ENCODE measurements around the gene ADAM21.
"Not testable (repeated sequence)": the region's sequence is repeated elsewhere in the genome, so short reads cannot be mapped to it uniquely, and the experiment has no call there.

Gene ADAM21

GRCh38 chr14:70451874-70452273, at the start of gene ADAM21:
Gene ADAM21 (plus strand): TSS chr14:70452174. CDS start chr14:70457500, 5,326 bp downstream.
- no peak for DNase-seq (ENCODE audit: low read depth in 2 of 2)

DNA sequence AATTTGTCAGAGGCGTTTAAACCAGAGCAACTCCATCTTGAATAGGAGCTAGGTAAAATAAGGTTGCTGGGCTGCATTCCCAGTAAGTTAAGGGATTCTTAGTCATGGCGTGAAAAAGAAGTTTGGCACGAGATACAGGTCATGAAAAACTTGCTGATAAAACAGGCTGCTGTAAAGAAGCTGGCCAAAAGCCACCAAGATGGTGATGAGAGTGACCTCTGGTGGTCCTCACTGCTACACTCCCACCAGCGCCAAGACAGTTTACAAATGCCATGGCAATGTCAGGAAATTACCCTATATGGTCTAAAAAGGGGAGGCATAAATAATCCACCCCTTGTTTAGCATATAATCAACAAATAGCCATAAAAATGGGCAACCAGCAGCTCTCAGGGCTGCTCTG, 48.6 kb upstream of the ADAM21 start:
- DNase-seq (ENCODE audit: low read depth in 2 of 2) = not testable (repeated sequence)

DNA sequence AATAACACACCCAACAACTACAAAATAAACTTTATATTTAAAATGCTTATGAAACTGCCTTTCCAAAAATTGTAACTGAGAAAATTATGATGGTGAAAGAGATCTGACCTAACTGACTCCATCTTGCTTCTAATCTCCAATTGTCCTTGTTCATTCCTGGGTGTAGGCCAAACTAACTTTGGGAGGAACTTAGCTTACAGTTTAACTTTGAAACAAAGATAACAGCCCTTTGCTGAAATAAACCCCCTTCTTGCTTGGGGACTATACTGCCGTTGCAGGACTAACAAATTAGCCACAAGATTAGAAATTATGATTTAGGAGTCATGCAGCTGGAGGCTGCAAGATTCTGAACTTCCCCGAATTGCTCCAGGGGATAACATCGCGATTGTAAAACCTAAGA, 45.8 kb upstream of the ADAM21 start:
- not testable (repeated sequence) for DNase-seq (ENCODE audit: low read depth in 2 of 2)

DNA sequence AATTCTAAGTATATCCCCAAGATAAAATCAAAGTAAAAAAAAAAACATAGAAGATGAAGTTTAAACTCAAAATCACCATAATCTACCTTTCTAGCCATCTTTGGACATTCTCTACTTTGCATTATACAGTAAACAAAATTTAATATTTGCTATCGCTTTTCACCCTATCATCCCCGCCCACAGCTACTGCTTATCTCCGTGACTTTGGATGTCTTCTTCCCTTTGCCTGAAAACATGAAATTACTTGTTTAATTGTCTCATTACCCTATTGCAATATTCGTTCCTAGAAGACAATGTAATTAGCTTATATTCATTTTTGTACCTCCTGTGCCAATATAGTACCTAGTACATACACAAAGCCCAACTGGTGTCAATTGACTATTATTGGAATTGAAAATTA, 44.4 kb upstream of the ADAM21 start:
- no peak for DNase-seq (ENCODE audit: low read depth in 2 of 2)

DNA sequence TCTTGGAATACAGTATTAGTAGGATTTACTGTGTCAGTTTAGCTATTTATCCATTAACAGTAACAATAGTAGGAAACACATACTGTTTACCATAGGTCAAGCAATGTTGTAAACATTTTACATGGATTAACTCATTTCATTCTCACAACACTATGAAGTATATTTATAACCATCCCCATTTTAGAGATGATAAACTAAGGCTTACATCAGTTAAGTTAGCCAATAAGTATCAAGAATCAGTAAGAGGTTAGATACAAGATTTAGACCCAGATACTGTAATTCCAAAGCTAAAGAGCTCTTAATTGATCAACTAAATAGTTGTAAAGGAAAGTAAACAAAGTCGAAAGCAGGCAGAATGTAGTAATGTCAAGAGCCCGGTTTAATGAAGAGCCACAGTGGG, 36.2 kb upstream of the ADAM21 start:
- no peak for DNase-seq (ENCODE audit: low read depth in 2 of 2)

GRCh38 chr14:70416338-70416724, 35.6 kb upstream of the ADAM21 start:
- DNase-seq (ENCODE audit: low read depth in 2 of 2) = no peak

DNA sequence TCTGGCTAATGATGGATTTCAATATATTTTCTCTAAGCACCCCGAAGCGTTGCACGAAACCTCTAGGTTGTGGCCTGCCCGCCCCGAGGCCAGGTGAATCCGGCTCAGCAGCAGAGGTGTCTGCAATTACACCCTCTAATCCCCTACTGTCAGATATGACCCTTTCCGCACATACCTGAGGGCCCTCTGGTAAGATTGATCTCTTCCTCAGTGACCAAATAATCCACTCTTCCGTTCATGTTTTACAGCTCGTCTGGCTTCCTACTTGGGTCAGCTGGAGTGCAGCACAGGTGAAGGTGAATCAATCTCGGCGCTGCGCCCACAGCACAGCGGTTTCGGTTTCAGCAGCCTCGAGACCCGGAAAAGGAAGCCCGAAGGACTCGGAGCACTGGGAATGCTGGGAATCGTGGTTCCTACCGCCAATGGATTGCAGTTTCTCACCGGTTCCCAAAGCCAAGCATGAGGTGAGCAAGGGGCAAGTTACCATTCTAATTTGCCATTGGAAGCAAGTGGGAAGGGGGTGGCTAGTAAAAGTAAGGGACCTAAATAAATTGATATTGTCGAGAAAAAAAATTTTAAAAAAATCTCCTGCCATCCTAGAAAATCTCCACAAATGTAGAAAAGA, 35.1 kb upstream of the ADAM21 start, which contains the start of gene SYNJ2BP:
TSS of gene SYNJ2BP (minus strand) at position 366 of the 625 bp plus-strand sequence. CDS start at position 239, 127 bp downstream.
- DNase-seq (ENCODE audit: low read depth in 2 of 2) = peak; percentile 31 to 34

- DNase-seq (ENCODE audit: low read depth in 2 of 2) = not testable (repeated sequence)
Measured at GRCh38 chr14:70419270-70419931, 32.6 kb upstream of the ADAM21 start.

DNA sequence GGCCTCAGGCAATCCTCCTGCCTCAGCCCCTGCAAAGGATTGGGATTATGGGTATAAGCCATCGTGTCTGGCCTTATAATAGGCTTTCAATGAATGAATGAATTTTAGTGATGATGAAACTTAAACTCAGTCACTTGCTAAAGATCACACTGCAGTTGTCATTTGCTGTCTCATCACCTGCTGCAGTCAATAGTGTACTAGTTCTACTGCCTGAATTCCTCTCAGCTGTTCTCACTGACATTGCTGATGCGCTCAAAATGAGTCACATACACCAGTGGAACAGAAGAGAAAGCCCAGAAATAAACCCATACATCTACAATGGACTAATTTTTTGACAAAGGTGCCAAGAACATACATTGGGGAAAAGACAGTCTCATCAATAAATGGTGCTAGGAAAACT, 29.4 kb upstream of the ADAM21 start:
- no peak for DNase-seq (ENCODE audit: low read depth in 2 of 2)

DNA sequence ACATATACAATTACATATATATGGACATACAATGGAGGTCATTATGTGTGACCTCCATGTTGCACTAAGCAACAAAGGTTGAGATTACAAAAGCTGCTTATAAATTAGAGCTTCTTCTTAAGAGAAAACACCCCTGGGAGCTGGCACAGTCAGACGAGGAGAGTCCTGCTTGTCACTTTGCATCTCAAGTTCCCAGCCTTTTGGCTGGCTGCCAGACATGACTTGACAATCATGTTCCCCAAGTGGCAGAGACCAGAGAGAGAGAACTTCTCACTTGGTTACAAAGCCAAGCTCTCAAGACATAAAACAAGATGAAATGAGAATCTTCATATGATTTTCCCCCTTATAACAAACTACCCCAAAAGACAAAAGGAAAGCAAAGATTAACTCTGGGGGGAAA, 26.6 kb upstream of the ADAM21 start:
- no peak for DNase-seq (ENCODE audit: low read depth in 2 of 2)

GRCh38 chr14:70426555-70426954, 25.4 kb upstream of the ADAM21 start:
- not testable (repeated sequence) for DNase-seq (ENCODE audit: low read depth in 2 of 2)

- DNase-seq (ENCODE audit: low read depth in 2 of 2) = no peak
Measured at GRCh38 chr14:70436867-70437266, 15.1 kb upstream of the ADAM21 start.

- DNase-seq (ENCODE audit: low read depth in 2 of 2) = no peak
Measured at GRCh38 chr14:70441641-70442040, 10.3 kb upstream of the ADAM21 start.

DNA sequence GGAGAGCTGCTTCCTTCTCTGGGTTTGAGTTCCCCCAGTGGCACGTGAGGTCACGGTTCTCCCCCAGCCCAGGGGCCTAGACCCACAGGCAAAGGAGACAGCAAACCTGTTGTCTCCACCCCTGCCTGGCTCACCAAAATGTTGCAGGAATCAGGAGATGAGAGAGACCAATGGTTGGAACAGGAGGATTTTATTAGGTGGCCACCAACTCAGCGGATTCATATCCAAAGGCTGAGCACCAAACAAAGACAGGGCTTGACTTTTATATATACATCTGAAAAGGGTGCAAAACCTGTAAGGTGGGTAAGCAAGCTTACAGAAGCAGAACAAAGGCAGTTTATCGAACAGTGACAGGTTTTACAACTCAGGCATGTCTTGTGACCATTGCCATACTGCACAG, 9.2 kb upstream of the ADAM21 start:
- no peak for DNase-seq (ENCODE audit: low read depth in 2 of 2)

DNA sequence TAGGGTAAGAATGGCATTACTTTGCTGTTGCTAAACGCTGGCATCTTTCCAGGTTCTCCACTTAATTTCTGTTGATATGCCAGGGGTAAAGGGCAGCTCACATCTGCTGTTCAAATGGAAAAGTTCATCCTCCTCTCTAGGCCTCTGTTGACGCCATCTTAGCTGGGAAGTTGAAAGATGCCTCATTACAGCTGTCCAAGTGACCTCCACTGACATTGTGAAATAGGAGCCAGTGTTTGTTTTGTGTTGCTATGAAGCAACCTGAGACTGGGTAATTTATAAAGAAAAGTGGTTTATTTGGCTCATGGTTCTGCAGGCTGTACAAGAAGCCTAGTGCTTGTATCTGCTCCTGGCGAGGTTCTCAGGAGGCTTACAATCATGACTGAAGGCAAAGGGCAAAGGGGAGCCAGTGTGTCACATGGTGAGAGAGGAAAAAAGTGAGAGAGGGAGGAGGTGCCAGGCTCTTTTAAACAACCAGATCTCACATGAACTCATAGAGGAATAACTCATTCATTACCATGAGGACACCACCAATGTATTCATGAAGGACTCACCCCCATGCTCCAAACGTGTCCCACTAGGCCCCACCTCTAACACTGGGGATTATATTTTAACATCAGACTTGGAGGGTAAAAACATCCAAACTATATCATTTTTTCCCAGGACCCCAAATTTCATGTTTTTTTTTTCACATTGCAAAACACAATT, 3.2 kb upstream of the ADAM21 start:
- DNase-seq (ENCODE audit: low read depth in 2 of 2) = no peak

- DNase-seq (ENCODE audit: low read depth in 2 of 2) = no peak
Measured at GRCh38 chr14:70454731-70455130, 2.8 kb downstream of the ADAM21 start.

DNA sequence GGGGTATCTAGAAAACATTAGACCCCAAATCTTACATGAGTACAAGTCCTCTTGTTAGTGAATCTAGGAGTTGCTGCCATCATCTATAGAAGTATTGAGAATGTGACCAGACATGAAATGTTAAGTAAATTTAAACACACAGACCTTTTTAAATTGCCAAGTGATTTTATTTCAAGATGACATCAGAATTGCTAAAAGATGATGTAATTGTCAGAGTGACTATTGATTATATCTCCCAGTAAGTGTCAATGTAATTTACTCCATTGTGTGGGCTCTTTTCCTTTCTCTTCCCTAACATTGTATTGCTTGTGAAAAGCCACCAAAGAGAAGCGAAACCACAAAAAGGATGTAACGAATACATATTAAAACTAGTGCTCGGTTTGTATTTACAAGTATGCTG, 16.8 kb downstream of the ADAM21 start:
- no peak for DNase-seq (ENCODE audit: low read depth in 2 of 2)

DNA sequence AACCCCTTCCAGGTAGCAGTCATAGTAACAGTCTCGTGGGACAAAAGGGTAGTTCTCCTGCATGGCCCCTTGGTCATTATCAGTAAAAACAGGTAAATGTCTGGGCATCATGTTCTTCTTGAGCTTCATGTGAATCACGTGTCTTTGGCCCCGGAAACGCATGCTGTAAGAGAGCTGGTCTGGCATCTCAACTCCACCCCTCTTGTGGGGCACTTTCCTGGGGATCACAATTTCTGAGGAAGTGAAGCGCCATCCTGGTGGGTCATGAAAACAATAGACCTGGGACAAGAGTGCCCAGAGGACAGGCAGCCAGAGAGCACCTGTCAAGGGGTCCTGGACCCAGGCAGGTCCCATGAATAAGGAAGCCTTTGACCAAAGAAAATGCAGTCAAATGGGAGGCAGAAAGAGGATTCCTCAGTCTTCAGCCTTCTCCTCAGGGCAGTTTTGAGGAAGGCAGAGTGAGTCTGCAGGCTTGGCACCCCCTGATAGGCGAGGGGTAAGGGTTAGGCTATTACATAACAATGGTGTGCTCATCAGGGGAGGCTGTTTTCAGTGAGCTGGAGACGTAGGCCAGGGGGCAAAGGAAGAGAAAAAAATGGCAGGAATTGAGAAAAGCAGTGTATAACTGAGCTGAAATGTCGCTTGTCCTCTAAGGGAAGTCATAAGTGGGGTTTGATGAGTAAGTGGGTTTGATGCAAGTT, 19.0 kb downstream of the ADAM21 start:
- DNase-seq (ENCODE audit: low read depth in 2 of 2) = not testable (repeated sequence)

GRCh38 chr14:70472253-70473159, 20.5 kb downstream of the ADAM21 start:
- DNase-seq (ENCODE audit: low read depth in 2 of 2) = no peak

- DNase-seq (ENCODE audit: low read depth in 2 of 2) = no peak
Measured at GRCh38 chr14:70473825-70474224, 21.9 kb downstream of the ADAM21 start.

DNA sequence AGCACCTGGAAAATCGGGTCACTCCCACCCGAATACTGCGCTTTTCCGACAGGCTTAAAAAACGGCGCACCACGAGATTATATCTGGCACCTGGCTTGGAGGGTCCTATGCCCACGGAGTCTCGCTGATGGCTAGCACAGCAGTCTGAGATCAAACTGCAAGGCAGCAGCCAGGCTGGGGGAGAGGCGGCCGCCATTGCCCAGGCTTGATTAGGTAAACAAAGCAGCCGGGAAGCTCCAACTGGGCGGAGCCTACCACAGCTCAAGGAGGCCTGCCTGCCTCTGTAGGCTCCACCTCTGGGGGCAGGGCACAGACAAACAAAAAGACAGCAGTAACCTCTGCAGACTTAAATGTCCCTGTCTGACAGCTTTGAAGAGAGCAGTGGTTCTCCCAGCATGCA, 23.5 kb downstream of the ADAM21 start:
- not testable (repeated sequence) for DNase-seq (ENCODE audit: low read depth in 2 of 2)
